ENCODE results near the gene CSHL1.
"Not testable (repeated sequence)": the region's sequence is repeated elsewhere in the genome, so short reads cannot be mapped to it uniquely, and the experiment has no call there.

CSHL1 gene

DNA sequence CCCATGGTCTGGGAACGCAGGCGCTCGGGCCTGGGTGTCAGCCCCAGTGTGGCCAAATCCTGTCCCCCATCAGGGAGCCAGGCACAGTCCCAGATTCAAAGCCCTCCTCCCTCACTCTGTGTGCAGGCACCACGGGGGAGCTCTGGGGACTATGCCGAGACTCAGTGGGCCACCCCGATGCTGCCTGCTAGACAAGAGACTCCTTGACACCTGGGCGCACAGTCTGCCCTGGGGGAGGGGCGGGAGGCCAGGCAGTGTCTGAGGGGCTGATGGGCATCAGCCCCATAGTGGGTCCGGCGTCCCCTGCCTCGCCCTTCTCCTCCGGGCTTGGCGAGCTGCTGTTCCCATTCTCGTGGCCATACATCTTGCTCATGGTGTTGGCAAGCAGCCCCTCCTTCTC, 29.5 kb upstream of the CSHL1 start:
- no peak for DNase-seq (ENCODE audit: low read depth in 2 of 2)

- DNase-seq (ENCODE audit: low read depth in 2 of 2), result no peak
These were observed 28.8 kb upstream of the CSHL1 start for GRCh38 chr17:63939884-63940283.

DNA sequence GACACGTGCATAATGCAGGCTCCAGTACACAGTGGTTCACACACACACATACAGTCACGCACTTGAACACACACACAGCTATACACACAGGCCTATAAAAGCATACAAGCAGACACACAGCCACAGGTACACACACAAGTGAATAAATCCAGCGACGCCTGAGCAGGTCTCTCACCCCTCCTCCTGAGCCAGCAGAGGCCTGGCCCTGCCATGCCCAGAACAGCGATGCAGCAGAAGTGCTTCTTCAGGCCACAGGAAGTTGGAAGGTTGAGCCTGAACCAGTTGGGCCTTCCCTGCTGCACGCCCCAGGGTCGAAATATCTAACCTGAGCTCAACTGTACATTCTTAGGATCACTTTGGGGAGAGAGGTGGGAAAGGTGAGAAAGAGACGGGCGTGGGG, 28.3 kb upstream of the CSHL1 start:
- no peak for DNase-seq (ENCODE audit: low read depth in 2 of 2)

DNA sequence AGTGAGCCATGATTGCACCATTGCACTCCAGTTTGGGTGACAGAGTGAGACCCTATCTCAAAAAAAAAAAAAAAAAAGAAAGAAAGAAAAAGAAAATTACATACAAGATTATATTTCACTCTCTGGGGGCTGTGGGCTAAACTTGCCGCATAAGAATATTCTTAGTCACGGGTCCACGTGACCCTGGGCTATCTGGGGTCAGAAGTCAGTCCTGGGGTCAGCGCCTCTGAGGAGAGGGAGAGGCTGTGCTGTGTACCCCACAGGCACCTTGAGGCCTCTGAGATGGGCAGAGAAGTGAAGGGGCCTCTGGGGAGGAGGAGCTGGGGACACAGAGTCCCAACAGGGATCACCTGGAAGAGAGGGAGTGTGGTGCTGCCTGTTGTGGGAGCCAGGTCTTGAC, 26.9 kb upstream of the CSHL1 start:
- DNase-seq (ENCODE audit: low read depth in 2 of 2), result no peak

DNA sequence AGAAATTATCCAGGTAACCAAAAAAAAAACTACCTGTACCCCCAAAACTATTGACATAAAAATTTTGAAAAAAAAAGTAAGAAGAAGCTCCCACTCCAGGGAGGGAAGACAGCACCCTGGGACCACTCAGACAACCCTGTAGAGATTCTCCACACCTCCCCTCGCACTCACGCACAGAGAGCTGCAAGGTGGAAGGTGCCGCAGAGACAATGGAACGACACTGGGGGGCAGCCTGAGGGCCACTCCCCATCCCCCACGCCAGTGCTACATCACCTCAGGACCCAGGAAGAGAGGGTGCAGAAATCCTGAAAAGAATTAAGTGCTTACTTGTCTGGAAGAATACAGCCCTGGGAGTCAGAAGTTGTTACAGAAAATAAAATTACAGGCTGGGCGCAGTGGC, 26.3 kb upstream of the CSHL1 start:
- no peak for DNase-seq (ENCODE audit: low read depth in 2 of 2)

GRCh38 chr17:63934183-63935112, 23.4 kb upstream of the CSHL1 start:
- DNase-seq (ENCODE audit: low read depth in 2 of 2), result no peak

DNA sequence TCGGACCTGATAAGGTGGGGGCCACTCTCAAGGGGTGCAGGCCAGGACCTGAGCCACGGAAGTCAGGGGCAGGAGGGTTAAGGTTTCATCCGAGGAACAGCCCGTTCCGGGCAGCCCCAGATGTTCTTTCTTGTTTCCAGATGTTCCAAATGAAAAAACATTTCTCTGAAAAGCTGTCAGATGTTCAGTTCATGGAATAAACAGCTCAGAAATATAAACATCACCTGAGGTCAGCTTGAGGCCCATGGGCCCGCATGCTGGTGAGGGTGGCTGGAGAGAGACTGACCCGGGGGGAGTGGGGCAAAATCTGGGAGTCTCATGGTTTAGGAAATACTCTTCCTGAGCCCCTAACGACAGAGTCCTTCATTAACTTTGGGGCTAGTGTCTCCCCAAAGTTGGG, 22.5 kb upstream of the CSHL1 start:
- no peak for DNase-seq (ENCODE audit: low read depth in 2 of 2)

DNA sequence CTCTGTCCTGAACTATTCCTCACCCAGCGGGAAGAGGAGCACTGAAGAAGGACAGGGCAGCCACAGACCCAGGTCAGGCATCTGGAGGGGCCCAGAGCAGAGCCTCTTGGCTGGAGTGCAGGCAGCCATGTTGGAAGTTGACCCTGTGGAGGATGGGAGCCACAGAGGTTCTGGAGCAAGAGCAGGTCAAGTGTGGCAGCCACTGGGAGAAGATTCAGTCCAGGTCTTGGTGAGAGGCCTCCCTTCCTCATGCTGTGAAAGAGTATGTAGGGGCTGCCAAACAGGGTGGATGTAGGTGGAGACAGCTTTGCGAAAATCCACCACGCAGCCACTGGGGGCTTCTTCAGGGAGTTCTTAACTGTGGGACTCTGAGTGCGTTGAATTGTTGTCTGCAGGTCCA, 21.7 kb upstream of the CSHL1 start:
- DNase-seq (ENCODE audit: low read depth in 2 of 2), result no peak

DNA sequence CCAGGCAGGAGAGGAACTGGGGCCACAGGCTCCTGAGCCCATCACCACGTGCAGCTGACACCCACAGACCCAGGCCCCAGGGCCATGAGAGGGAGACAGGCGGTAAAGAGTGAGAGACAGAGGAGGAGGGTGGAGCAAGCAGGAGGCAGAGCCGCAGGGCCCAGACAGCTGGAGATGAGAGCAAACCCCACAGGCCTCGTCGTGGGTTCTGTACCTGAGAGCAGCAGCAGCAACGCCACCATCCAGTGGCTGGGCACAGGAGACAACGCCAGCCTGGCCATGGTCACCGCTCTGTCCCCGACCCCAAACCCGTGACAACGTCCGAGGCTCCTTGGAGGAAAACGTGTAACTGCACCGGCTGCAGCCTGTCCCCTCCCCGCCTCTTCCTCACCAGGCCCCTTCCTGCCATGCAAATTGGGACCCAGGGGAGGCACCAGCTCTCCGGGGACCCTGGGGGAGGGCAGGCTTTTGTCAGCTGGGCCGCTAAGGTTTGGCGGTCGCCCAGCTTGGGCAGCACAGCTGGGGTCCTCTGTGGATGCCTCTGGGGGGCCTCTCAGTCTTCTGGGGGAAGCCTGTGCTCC, 21.0 kb upstream of the CSHL1 start, which contains the start of gene CD79B:
Gene CD79B (minus strand): TSS at position 351 of the 581 bp plus-strand sequence. CDS start 70 bp downstream, at position 281.
- DNase-seq (ENCODE audit: low read depth in 2 of 2), result no peak

GRCh38 chr17:63930951-63931575, 20.0 kb upstream of the CSHL1 start:
- peak in 1 of 2 donors; percentile 38 for DNase-seq (ENCODE audit: low read depth in 2 of 2)

GRCh38 chr17:63929860-63930766, 19.1 kb upstream of the CSHL1 start:
- no peak for DNase-seq (ENCODE audit: low read depth in 2 of 2)

DNA sequence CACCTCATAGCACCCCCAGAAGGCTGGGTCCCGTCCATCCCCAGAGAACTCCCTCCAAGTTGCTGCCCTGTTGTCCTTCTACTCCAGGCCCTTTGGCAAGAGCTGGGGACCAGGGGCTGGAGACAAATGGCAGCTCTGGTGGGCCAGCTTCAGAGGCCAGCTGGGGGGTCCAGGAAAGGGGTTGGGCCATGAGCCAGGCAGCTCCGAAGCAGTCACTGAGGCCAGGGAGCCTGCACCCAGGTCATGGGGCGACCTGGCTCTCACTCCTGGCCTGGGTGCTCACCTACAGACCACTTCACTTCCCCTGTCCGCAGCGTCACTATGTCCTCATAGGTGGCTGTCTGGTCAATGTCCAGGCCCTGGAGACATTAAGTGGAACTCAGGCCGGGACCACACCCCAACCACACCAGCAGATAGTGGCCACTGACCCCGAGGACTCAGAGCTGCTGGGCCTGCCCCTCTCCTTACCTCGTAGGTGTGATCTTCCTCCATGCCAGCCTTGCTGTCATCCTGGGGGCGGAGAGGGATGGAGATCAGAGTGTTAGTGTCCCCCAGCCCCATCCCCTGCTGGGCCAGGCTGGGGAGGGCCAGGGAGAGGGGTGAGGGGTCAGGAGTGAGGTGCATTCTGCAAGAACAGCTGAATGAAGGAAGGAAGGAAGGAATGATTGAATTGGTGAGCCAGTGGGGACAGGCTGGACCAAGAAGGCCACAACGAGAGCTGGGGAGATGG, 18.1 kb upstream of the CSHL1 start:
- no peak for DNase-seq (ENCODE audit: low read depth in 2 of 2)

DNA sequence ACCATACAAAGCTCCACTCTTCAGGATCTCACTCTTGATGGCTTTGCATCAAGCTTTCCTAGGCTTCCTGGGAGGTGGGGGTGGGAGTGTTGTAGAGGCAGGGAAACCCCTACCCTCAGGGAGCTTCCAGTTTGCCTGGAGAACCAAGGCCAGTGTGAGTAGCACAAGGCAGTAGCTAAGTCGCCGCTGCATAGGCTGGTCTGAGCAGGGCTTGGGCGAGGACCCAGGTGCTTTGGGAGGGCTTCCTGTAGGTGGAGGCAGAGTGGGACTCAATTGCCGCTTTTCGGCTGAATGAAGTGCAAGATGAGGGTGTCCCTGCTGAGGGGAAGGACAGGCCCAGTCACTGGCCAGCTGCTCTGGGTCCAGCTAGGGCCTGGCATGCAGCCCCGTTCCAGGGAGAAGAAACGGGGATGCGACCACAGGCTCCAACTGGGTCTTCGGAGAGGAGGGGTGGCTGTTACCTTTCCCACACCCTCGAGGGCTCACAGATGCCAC, 17.2 kb upstream of the CSHL1 start:
- DNase-seq (ENCODE audit: low read depth in 2 of 2), result no peak

GRCh38 chr17:63927464-63928171, 16.6 kb upstream of the CSHL1 start:
- DNase-seq (ENCODE audit: low read depth in 2 of 2), result no peak

DNA sequence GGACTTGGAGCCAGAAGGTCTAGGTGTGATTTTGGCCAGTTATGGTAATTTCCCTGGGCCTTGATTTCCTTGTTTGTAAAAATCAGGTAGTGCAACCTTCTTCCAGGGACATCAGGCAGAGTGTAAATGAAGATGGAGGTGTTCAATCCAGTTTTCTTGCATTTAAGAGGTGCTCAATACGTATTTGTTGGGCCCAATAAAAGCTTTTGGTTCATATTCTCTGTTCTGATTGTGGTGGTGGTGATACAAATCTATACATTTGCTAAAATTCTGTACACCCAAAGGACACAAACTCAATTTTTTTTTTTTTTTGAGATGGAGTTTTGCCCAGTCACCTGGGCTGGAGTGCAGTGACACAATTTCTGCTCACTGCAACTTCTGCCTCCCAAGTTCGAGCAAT, 15.1 kb upstream of the CSHL1 start:
- no peak for DNase-seq (ENCODE audit: low read depth in 2 of 2)

GRCh38 chr17:63925615-63926014, 14.6 kb upstream of the CSHL1 start:
- DNase-seq (ENCODE audit: low read depth in 2 of 2), result no peak

GRCh38 chr17:63922402-63922801, 11.3 kb upstream of the CSHL1 start:
- not testable (repeated sequence) for DNase-seq (ENCODE audit: low read depth in 2 of 2)

- not testable (repeated sequence) for DNase-seq (ENCODE audit: low read depth in 2 of 2)
These were observed 9.7 kb upstream of the CSHL1 start for GRCh38 chr17:63920779-63921178.

- DNase-seq (ENCODE audit: low read depth in 2 of 2), result not testable (repeated sequence)
These were observed 9.0 kb upstream of the CSHL1 start for GRCh38 chr17:63920050-63920449.

DNA sequence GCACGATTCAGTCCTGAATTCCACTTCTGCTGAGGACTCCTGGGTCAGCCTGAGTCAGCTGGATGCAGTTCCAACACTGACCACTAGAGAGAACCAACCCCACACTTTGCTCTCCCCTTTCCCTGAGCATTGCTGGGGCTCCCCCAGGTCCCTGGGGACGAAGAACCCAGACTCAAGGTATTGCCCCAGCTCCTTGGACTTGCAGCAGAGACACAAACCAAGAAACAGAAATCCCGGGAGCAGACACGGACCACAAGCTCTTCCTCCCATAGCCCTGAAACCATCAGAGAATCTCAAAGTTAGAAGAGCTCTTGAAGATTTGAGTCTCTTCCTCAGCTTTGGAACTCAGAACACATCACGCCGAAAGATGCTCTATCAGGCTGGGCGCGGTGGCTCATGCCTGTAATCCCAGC, 8.3 kb upstream of the CSHL1 start:
- DNase-seq (ENCODE audit: low read depth in 2 of 2), result peak; percentile 38 to 45
